ENCODE data around the gene CD300LD. TPM values are rescaled to one million over a fixed set of nuclear protein-coding genes. Genes with fewer than 3 reads are reported as not detected.
"Not testable (repeated sequence)": the region's sequence is repeated elsewhere in the genome, so short reads cannot be mapped to it uniquely, and the experiment has no call there.

CD300LD gene
- total RNA-seq, 1 experiment from 2014 or later: not detected

DNA sequence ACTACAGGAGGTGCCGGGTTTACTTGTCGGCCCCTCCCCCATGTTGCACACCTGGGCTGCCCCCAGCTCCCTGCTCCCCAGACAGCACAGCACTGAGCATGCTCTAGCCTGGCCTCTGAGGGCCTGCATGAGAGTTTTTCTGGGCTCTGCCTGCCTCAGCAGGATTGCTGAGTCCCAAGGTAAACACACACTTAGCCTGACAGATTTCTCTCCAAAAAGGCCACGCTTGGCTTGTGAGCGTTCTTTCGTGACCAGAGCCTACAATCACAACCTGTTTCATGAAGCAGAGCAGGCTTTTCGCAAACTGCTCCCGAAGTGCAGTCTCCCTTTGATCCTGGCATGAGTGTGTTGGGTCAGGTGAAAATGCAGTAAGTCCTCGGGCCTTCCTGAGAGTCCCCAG is 41.2 kb upstream of the CD300LD start:
- Histone ChIP-seq H3K36me3 (ENCODE audit: insufficient read depth, low read length, poor library complexity, severe bottlenecking) (no peaks in the 10 kb centered on the region), H3K27ac (ENCODE audit: low read depth, low read length, poor library complexity, severe bottlenecking) (no peak overlapping the region), H3K4me1 (ENCODE audit: insufficient read depth, low read length, poor library complexity, severe bottlenecking) (no peaks in the 10 kb centered on the region), H3K27me3 (replicated peaks; ENCODE audit: insufficient read depth, low read depth, low read length, poor library complexity) (no peaks in the 10 kb centered on the region), H3K9me3 (ENCODE audit: low read depth, low read length, poor library complexity, severe bottlenecking) (no peaks in the 10 kb centered on the region), H3K4me3 (ENCODE audit: low read depth, low read length, poor library complexity, severe bottlenecking) (no peak overlapping the region)
- CTCF ChIA-PET: interaction anchor here (0.7 kb wide), 1 partner anchor 39 kb away, joined by 14 read pairs; no protein-coding TSS in a partner anchor
- intact Hi-C loops (cut with micrococcal nuclease; ENCODE audit: unreplicated experiment): no loop called here
- BruUV-seq (replicated peaks): no TSS peak
- TF ChIP-seq CTCF (conservative IDR thresholded peaks at IDR 0.05; ENCODE audit: low read depth, low read length) (no peak), EZH2 (IDR thresholded peaks at IDR 0.05; ENCODE audit: borderline replicate concordance, low read depth, low read length, poor library complexity, severe bottlenecking) (no peak)
- no peak for DNase-seq (ENCODE audit: low spot score)
- POLR2A ChIA-PET (ENCODE audit: low non-redundant PET): no interaction called here

GRCh38 chr17:74632617-74633016 is 40.5 kb upstream of the CD300LD start:
- intact Hi-C loops (cut with micrococcal nuclease; ENCODE audit: unreplicated experiment): no loop called here
- no peaks in the 10 kb centered on the region for H3K9me3 ChIP-seq (ENCODE audit: low read depth, low read length, poor library complexity, severe bottlenecking)
- TF ChIP-seq EZH2 (IDR thresholded peaks at IDR 0.05; ENCODE audit: borderline replicate concordance, low read depth, low read length, poor library complexity, severe bottlenecking) (no peak), CTCF (conservative IDR thresholded peaks at IDR 0.05; ENCODE audit: low read depth, low read length) (no peak)
- H3K36me3 ChIP-seq (ENCODE audit: insufficient read depth, low read length, poor library complexity, severe bottlenecking): no peaks in the 10 kb centered on the region
- H3K27ac ChIP-seq (ENCODE audit: low read depth, low read length, poor library complexity, severe bottlenecking): no peak overlapping the region
- no peak for DNase-seq (ENCODE audit: low spot score)
- no peaks in the 10 kb centered on the region for H3K27me3 ChIP-seq (replicated peaks; ENCODE audit: insufficient read depth, low read depth, low read length, poor library complexity)
- CTCF ChIA-PET: interaction anchor here (0.6 to 0.7 kb wide), 3 partner anchors 40 to 1949 kb away, joined by 3 to 14 read pairs (median 3); no protein-coding TSS in a partner anchor
- no peak overlapping the region for H3K4me3 ChIP-seq (ENCODE audit: low read depth, low read length, poor library complexity, severe bottlenecking)
- BruUV-seq (replicated peaks): no TSS peak
- no peaks in the 10 kb centered on the region for H3K4me1 ChIP-seq (ENCODE audit: insufficient read depth, low read length, poor library complexity, severe bottlenecking)
- POLR2A ChIA-PET (ENCODE audit: low non-redundant PET): no interaction called here

DNA sequence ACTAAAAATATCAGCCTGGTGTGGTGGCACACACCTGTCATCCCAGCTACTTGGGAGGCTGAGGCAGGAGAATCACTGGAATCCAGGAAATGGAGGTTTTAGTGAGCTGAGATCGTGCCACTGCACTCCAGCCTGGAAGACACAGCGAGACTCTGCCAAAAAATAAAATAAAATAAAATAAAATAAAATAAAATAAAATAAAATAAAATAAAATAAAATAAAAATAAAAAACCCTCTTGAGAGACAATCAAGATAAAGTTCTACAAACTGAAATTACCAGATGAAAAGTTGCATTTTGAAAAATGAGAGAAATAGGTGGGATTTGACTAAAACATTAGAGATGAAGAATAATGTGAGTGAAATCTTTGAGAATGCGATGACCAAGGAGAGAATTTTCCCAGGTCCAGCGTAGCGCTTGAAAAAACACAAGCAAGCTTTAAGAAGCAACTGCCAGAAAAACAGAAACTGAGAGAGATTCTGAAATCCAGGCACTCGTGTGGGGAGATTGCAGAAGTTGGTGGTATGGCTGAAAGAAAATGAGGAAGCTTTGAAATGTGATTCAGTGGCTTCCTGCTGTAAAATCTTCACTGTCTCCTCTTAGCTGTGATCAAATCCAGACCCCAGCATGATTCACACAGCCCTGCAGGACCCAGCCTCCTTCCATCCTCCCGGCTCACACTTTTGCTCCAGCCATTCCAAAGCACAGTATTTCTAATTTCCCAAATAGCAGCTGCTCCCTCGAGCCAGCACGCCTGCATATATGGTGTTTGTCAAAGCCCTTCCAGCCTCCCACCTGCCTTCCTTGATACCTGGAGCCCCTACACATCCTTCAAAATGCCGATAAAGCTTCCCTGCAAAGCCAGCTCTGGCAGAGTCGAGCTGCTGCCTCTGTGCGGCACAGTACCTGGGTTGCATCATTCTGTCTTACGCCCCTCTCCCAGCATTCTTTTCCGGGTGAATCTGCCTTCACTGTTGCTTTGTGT is 39.7 kb upstream of the CD300LD start:
- Histone ChIP-seq H3K36me3 (ENCODE audit: insufficient read depth, low read length, poor library complexity, severe bottlenecking) (no peaks in the 10 kb centered on the region), H3K27me3 (replicated peaks; ENCODE audit: insufficient read depth, low read depth, low read length, poor library complexity) (no peaks in the 10 kb centered on the region), H3K4me1 (ENCODE audit: insufficient read depth, low read length, poor library complexity, severe bottlenecking) (no peaks in the 10 kb centered on the region), H3K27ac (ENCODE audit: low read depth, low read length, poor library complexity, severe bottlenecking) (no peak overlapping the region), H3K4me3 (ENCODE audit: low read depth, low read length, poor library complexity, severe bottlenecking) (no peak overlapping the region), H3K9me3 (ENCODE audit: low read depth, low read length, poor library complexity, severe bottlenecking) (no peaks in the 10 kb centered on the region)
- intact Hi-C loops (cut with micrococcal nuclease; ENCODE audit: unreplicated experiment): no loop called here
- TF ChIP-seq EZH2 (IDR thresholded peaks at IDR 0.05; ENCODE audit: borderline replicate concordance, low read depth, low read length, poor library complexity, severe bottlenecking) (no peak), CTCF (conservative IDR thresholded peaks at IDR 0.05; ENCODE audit: low read depth, low read length) (no peak)
- ChIA-PET POLR2A (ENCODE audit: low non-redundant PET) (interaction anchor here (0.7 kb wide), 1 partner anchor 29 kb away, joined by 3 read pairs; no protein-coding TSS in a partner anchor), CTCF (interaction anchor here (0.6 kb wide), 1 partner anchor 329 kb away, joined by 3 read pairs; no protein-coding TSS in a partner anchor)
- DNase-seq (ENCODE audit: low spot score): no peak
- no TSS peak for BruUV-seq (replicated peaks)

GRCh38 chr17:74630251-74630650 is 38.2 kb upstream of the CD300LD start:
- intact Hi-C loops (cut with micrococcal nuclease; ENCODE audit: unreplicated experiment); H3K4me1 ChIP-seq (ENCODE audit: insufficient read depth, low read length, poor library complexity, severe bottlenecking); DNase-seq (ENCODE audit: low spot score); H3K27me3 ChIP-seq (replicated peaks; ENCODE audit: insufficient read depth, low read depth, low read length, poor library complexity); H3K9me3 ChIP-seq (ENCODE audit: low read depth, low read length, poor library complexity, severe bottlenecking); H3K4me3 ChIP-seq (ENCODE audit: low read depth, low read length, poor library complexity, severe bottlenecking); CTCF ChIA-PET; POLR2A ChIA-PET (ENCODE audit: low non-redundant PET); H3K36me3 ChIP-seq (ENCODE audit: insufficient read depth, low read length, poor library complexity, severe bottlenecking); BruUV-seq (replicated peaks); H3K27ac ChIP-seq (ENCODE audit: low read depth, low read length, poor library complexity, severe bottlenecking): not testable (repeated sequence)

Data from A673 (cell line).